Thyroid gland (tissue), 4 donors: Measurements from ENCODE around the gene OR2AT4.

ENCODE experiments used
- CTCF ChIP-seq, 6 experiments: fragments of 200-600 bp in 3 of 6; fragments of 450-650 bp in 3 of 6; sonication (generic) in 3 of 6; IDR thresholded peaks; one replicate each; pipeline ENCODE4 v1.5.1; 2016 to 2019; ENCODE audit warnings: antibody characterized with exemption in 6 of 6, mild to moderate bottlenecking in 2 of 6, inconsistent platforms in 1 of 6, moderate library complexity in 1 of 6
- POLR2A ChIP-seq, 2 donors: fragments of 450-650 bp; IDR thresholded peaks; one replicate each; pipeline ENCODE4 v1.6.1; 2017; ENCODE audit warnings: antibody characterized with exemption in 2 of 2, mild to moderate bottlenecking in 2 of 2, moderate library complexity in 1 of 2

GRCh38 chr11:75041263-75041662 is 55.4 kb downstream of the OR2AT4 start:
- no peak for TF ChIP-seq CTCF (IDR thresholded peaks at IDR 0.05)
- no peak for TF ChIP-seq POLR2A (IDR thresholded peaks at IDR 0.05)
